ENCODE measurements around the gene ZBTB7C. TPM values are rescaled to one million over a fixed set of nuclear protein-coding genes. Genes with fewer than 3 reads are reported as not detected.

The ZBTB7C gene
- polyA plus RNA-seq, 2 of the 4 experiments (the other 2 are of a cell fraction) = 0.10 to 0.12 TPM

DNA sequence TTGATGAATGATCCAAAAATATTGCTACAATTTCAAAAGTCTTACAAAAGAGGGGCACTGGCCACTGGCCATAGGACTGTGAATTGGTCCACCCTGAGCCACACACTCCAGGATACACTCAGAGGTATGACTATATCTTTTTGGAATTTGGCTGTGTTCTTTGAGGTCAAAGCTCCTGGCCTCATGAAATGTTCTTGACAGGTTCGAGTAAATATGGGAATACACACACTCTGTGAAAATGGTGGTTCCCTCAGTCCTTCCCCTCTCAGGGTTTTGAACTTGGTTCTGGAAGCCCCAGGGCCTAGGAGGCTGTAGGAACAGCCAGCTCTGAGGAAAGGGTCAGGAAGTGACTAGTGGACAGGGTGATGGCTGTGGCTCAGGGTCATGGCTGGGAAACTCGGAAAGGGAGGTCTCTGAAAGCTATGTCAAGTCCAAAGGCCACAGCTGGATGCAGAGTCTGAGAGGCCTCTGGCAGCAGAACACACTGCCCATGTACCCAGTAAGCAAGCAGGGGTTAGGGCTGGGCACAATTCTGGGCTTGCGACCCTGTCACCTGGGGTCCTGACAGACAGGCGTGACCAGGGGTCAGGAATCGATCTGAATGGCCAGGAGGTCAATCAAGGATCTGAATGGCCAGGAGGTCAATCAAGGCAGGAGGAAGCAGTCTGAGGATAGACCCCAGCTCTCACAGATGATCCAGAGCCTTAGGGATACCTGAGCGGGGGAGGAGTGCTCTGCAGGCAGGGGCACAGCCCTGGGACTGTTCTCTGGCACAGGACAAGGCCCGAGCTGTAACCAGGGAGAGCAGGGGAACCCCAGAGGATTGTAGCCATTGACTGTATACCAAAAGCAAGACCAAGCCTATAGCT is 255.3 kb downstream of the ZBTB7C start:
- DNase-seq (ENCODE audit: low read depth in 1 of 2, low spot score in 1 of 2) (peak in 1 of 2 experiments; percentile 9), ATAC-seq (peak; percentile 47 to 59; a peak in 4 of 6 replicates), FAIRE-seq (no peak)
- Histone ChIP-seq H3K4me2 (no peak overlapping the region), H3K27ac (peak overlapping the region in 1 of 2 experiments; percentile 50; a peak in 3 of 6 replicates), H3K4me1 (peaks cover 9% of the 10 kb centered on the region), H3K4me3 (no peak overlapping the region), H3K9me3 (no peaks in the 10 kb centered on the region)
- ChIA-PET POLR2A (no interaction called here), CTCF (interaction anchor here (0.6 to 0.7 kb wide), 2 partner anchors 128 to 764 kb away, joined by 3 read pairs; no protein-coding TSS in a partner anchor)
- TF ChIP-seq, protein P1, sequence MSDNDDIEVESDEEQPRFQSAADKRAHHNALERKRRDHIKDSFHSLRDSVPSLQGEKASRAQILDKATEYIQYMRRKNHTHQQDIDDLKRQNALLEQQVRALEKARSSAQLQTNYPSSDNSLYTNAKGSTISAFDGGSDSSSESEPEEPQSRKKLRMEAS (IDR thresholded peaks at IDR 0.05) = no peak
- TF ChIP-seq SMC3 (IDR thresholded peaks at IDR 0.05) (no peak), ZFP36 (IDR thresholded peaks at IDR 0.05; ENCODE audit: borderline replicate concordance, partially characterized antibody) (no peak), GATA3 (IDR thresholded peaks at IDR 0.05; ENCODE audit: borderline replicate concordance) (no peak), HOXB5 (CRISPR knock-in tag; IDR thresholded peaks at IDR 0.05) (no peak)
- TF ChIP-seq, protein P2, sequence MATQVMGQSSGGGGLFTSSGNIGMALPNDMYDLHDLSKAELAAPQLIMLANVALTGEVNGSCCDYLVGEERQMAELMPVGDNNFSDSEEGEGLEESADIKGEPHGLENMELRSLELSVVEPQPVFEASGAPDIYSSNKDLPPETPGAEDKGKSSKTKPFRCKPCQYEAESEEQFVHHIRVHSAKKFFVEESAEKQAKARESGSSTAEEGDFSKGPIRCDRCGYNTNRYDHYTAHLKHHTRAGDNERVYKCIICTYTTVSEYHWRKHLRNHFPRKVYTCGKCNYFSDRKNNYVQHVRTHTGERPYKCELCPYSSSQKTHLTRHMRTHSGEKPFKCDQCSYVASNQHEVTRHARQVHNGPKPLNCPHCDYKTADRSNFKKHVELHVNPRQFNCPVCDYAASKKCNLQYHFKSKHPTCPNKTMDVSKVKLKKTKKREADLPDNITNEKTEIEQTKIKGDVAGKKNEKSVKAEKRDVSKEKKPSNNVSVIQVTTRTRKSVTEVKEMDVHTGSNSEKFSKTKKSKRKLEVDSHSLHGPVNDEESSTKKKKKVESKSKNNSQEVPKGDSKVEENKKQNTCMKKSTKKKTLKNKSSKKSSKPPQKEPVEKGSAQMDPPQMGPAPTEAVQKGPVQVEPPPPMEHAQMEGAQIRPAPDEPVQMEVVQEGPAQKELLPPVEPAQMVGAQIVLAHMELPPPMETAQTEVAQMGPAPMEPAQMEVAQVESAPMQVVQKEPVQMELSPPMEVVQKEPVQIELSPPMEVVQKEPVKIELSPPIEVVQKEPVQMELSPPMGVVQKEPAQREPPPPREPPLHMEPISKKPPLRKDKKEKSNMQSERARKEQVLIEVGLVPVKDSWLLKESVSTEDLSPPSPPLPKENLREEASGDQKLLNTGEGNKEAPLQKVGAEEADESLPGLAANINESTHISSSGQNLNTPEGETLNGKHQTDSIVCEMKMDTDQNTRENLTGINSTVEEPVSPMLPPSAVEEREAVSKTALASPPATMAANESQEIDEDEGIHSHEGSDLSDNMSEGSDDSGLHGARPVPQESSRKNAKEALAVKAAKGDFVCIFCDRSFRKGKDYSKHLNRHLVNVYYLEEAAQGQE (IDR thresholded peaks at IDR 0.05) = no peak
- TF ChIP-seq, protein P3, sequence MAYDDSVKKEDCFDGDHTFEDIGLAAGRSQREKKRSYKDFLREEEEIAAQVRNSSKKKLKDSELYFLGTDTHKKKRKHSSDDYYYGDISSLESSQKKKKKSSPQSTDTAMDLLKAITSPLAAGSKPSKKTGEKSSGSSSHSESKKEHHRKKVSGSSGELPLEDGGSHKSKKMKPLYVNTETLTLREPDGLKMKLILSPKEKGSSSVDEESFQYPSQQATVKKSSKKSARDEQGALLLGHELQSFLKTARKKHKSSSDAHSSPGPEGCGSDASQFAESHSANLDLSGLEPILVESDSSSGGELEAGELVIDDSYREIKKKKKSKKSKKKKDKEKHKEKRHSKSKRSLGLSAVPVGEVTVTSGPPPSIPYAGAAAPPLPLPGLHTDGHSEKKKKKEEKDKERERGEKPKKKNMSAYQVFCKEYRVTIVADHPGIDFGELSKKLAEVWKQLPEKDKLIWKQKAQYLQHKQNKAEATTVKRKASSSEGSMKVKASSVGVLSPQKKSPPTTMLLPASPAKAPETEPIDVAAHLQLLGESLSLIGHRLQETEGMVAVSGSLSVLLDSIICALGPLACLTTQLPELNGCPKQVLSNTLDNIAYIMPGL (CRISPR knock-in tag; IDR thresholded peaks at IDR 0.05; ENCODE audit: borderline replicate concordance) = no peak
- TF ChIP-seq, protein P4, sequence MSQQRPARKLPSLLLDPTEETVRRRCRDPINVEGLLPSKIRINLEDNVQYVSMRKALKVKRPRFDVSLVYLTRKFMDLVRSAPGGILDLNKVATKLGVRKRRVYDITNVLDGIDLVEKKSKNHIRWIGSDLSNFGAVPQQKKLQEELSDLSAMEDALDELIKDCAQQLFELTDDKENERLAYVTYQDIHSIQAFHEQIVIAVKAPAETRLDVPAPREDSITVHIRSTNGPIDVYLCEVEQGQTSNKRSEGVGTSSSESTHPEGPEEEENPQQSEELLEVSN (IDR thresholded peaks at IDR 0.05; ENCODE audit: borderline replicate concordance, low read depth) = no peak
- 66% methylated on average over 7 of the region's 7 CpGs for WGBS (ENCODE audit: missing lambda C conversion rate)

DNA sequence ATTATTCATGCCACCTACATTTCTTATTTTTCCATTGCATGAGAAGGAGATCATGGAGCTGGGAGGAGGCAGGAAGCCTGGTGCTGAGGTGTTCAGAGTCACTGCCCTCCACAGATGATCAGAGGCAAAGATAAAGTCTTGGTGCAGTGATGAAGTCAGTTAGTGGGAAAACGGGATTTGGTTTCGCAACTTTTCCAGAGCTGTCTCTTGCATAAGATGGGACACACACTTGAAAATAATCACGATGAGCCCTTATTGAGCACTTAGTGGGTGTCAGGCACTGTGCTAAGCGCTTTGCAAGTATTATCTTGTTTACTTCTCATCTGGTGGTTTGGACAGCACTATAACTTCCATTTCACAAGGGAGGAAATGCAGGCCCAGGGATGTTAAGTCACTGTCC is 256.6 kb downstream of the ZBTB7C start:
- ChIA-PET CTCF (no interaction called here), POLR2A (no interaction called here)
- TF ChIP-seq CEBPB (IDR thresholded peaks at IDR 0.05) = peak; percentile 48 to 52; a peak in 2 of 4 replicates
- TF ChIP-seq, protein P5, sequence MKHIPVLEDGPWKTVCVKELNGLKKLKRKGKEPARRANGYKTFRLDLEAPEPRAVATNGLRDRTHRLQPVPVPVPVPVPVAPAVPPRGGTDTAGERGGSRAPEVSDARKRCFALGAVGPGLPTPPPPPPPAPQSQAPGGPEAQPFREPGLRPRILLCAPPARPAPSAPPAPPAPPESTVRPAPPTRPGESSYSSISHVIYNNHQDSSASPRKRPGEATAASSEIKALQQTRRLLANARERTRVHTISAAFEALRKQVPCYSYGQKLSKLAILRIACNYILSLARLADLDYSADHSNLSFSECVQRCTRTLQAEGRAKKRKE (CRISPR knock-in tag; IDR thresholded peaks at IDR 0.05; ENCODE audit: low read depth) = no peak
- no peak for DNase-seq (ENCODE audit: low read depth in 1 of 2, low spot score in 1 of 2)
- Histone ChIP-seq H3K4me1 (peaks cover 9% of the 10 kb centered on the region), H3K4me2 (no peak overlapping the region), H3K27ac (peak overlapping the region in 1 of 2 experiments; percentile 18; a peak in 1 of 6 replicates), H3K9me3 (no peaks in the 10 kb centered on the region), H3K4me3 (no peak overlapping the region)
- no peak for FAIRE-seq
- 58% methylated on average over 4 of the region's 4 CpGs for WGBS (ENCODE audit: missing lambda C conversion rate)
- ATAC-seq = no peak

DNA sequence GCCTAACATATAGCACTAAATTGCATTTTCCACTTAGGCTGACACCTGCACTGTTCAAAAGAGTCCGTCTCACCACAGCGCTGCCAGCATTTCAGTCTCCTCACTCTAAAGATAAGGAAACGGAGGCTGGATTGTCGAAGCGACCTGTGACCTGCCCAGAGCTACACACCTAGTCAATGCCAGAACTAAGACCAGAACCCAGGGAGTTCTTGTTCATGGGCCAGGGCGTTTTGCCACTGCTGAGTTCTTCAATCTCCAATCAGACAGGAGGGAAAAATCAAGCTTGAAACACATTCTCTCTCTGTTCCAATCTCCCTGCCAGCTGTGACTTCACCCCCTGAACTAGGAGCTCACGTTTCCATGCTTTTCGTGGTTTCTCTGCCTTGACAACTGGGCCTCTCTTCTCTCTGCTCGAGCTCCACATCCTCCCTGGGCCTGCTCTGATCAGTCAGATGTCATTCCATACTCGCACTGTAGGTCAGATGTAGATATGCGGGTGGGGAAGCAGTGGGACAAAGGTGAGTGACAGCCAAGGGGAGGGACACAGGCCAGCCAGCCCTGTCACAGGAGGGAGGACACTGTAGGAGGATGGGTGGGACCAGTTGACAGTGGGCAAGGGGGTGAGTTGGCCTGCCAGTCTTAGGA is 257.6 kb downstream of the ZBTB7C start:
- POLR2A ChIA-PET = interaction anchor here (1.2 kb wide), 1 partner anchor 10 kb away, joined by 4 read pairs; no protein-coding TSS in a partner anchor
- no peak overlapping the region for H3K4me2 ChIP-seq
- TF ChIP-seq ESRRA (IDR thresholded peaks at IDR 0.05; ENCODE audit: borderline replicate concordance, low read length) = no peak
- TF ChIP-seq HOXB5 (CRISPR knock-in tag; IDR thresholded peaks at IDR 0.05) = no peak
- TF ChIP-seq, protein P4 (IDR thresholded peaks at IDR 0.05; ENCODE audit: borderline replicate concordance, low read depth) = no peak
- no peak for TF ChIP-seq JUNB (IDR thresholded peaks at IDR 0.05)
- TF ChIP-seq MYC (IDR thresholded peaks at IDR 0.05; ENCODE audit: borderline replicate concordance, low read length) = no peak
- no peak for TF ChIP-seq CHD2 (IDR thresholded peaks at IDR 0.05; ENCODE audit: low read length, partially characterized antibody)
- no peak for TF ChIP-seq MAFK (IDR thresholded peaks at IDR 0.05; ENCODE audit: partially characterized antibody)
- no peak for TF ChIP-seq EHMT2 (IDR thresholded peaks at IDR 0.05; ENCODE audit: low read depth)
- TF ChIP-seq, protein P3 (CRISPR knock-in tag; IDR thresholded peaks at IDR 0.05; ENCODE audit: borderline replicate concordance) = no peak
- TF ChIP-seq NR3C1 (IDR thresholded peaks at IDR 0.05) = no peak
- TF ChIP-seq POLR2A (IDR thresholded peaks at IDR 0.05; ENCODE audit: low read length) = no peak
- no peak for TF ChIP-seq NFE2L2 (conservative IDR thresholded peaks at IDR 0.05; ENCODE audit: low read length)

More for the DNA sequence above, 257.6 kb downstream of the ZBTB7C start:
- Histone ChIP-seq H3K27ac (no peak overlapping the region), H3K9me3 (no peaks in the 10 kb centered on the region), H3K4me3 (no peak overlapping the region), H3K4me1 (peaks cover 9% of the 10 kb centered on the region)
- WGBS (ENCODE audit: missing lambda C conversion rate) = 65% methylated on average over 11 of the region's 11 CpGs
- FAIRE-seq (no peak), DNase-seq (ENCODE audit: low read depth in 1 of 2, low spot score in 1 of 2) (no peak), ATAC-seq (no peak)
- CTCF ChIA-PET = interaction anchor here (0.7 to 1.8 kb wide), 3 partner anchors 9 to 31 kb away, joined by 3 to 4 read pairs (median 3); no protein-coding TSS in a partner anchor

Data from A549 (cell line).